ENCODE results near the gene WDFY4. TPM values are rescaled to one million over a fixed set of nuclear protein-coding genes. Genes with fewer than 3 reads are reported as not detected.

Gene WDFY4
- polyA plus RNA-seq, 1 experiment = not detected

- POLR2A ChIA-PET = no interaction called here
- TF ChIP-seq CTCF (IDR thresholded peaks at IDR 0.05; ENCODE audit: insufficient read depth, low read depth, low read length) = no peak
- CTCF ChIA-PET = no interaction called here
- DNase-seq (ENCODE audit: low read depth) = no peak
- H3K27me3 ChIP-seq (ENCODE audit: control insufficient read depth, insufficient read depth, low read length) = peaks cover 2% of the 10 kb centered on the region; the same call in 1 of the 2 replicates
- H3K4me3 ChIP-seq (ENCODE audit: low read depth, low read length) = no peak overlapping the region
- no peaks in the 10 kb centered on the region for H3K36me3 ChIP-seq (ENCODE audit: control insufficient read depth, insufficient read depth, low read length)
These were observed 199.7 kb downstream of the WDFY4 start for GRCh38 chr10:48884179-48885045.

- ChIA-PET CTCF (no interaction called here), POLR2A (no interaction called here)
- DNase-seq (ENCODE audit: low read depth) = no peak
- H3K36me3 ChIP-seq (ENCODE audit: control insufficient read depth, insufficient read depth, low read length) = no peaks in the 10 kb centered on the region
- H3K4me3 ChIP-seq (ENCODE audit: low read depth, low read length) = no peak overlapping the region
- H3K27me3 ChIP-seq (ENCODE audit: control insufficient read depth, insufficient read depth, low read length) = peaks cover 2% of the 10 kb centered on the region; the same call in 1 of the 2 replicates
- TF ChIP-seq CTCF (IDR thresholded peaks at IDR 0.05; ENCODE audit: insufficient read depth, low read depth, low read length) = no peak
These were observed 200.7 kb downstream of the WDFY4 start for GRCh38 chr10:48885376-48885775.

- CTCF ChIA-PET = no interaction called here
These were observed 203.3 kb downstream of the WDFY4 start for GRCh38 chr10:48887982-48888381.

DNA sequence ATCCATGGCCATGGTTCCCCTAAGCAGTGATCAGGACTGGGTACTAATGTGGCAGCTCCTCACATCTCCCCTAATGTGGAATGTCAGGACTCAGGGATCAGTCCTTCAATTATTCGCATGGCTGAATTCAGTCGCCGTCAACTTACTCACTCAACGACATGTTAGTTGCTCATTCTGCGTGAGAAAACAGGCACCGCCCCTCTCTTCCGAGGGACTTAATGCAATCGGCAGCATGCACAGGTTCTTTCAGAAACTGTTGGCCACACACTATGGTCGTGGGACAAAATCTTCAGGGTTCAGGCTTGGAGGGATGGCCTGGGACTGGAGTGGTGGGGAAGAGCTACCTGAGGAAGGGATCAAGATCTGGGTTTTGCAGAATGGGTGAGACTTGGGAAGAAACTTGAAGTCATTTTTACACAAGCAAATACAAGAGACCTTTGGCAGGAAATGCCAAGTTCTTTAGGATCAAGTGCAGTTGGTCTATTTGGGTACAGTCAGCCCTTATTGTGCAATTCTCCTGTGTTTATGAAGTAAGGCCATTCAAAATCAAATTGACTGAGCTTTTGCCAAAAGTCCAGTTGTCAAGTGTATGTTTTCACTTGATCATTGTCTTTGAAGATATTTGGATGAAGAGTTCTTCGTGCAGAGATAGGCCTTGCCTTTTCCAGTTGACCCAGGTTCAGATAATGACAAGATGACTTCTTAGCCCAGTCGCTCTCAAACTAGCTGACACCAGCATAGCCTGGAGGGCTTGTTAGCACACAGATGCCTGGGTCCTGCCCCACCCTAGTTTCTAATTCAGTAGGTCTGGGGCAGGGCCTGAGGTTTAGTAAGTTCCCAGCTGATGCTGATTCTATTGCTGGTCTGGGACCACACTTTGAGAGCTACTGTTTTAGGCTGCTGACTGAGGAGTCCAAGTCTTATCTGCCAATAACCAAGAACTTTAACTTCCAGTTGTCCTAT lies 206.5 kb downstream of the WDFY4 start:
- CTCF ChIA-PET = no interaction called here
- TF ChIP-seq CTCF (IDR thresholded peaks at IDR 0.05; ENCODE audit: insufficient read depth, low read depth, low read length) = no peak
- POLR2A ChIA-PET = no interaction called here
- no peaks in the 10 kb centered on the region for H3K36me3 ChIP-seq (ENCODE audit: control insufficient read depth, insufficient read depth, low read length)
- no peak for DNase-seq (ENCODE audit: low read depth)
- no peak overlapping the region for H3K4me3 ChIP-seq (ENCODE audit: low read depth, low read length)
- H3K27me3 ChIP-seq (ENCODE audit: control insufficient read depth, insufficient read depth, low read length) = peaks cover 2% of the 10 kb centered on the region; the same call in 1 of the 2 replicates

More at GRCh38 chr10:48887982-48888381, 203.3 kb downstream of the WDFY4 start:
- TF ChIP-seq CTCF (IDR thresholded peaks at IDR 0.05; ENCODE audit: insufficient read depth, low read depth, low read length) = no peak
- Histone ChIP-seq H3K4me3 (ENCODE audit: low read depth, low read length) (no peak overlapping the region), H3K36me3 (ENCODE audit: control insufficient read depth, insufficient read depth, low read length) (no peaks in the 10 kb centered on the region), H3K27me3 (ENCODE audit: control insufficient read depth, insufficient read depth, low read length) (0 out of 2 replicates have a peak, but pooled peaks cover 2% of the 10 kb centered on the region)
- no peak for DNase-seq (ENCODE audit: low read depth)
- POLR2A ChIA-PET = interaction anchor here (0.6 kb wide), 1 partner anchor 23 kb away, joined by 8 read pairs; no protein-coding TSS in a partner anchor
